ENCODE results near the gene KIAA0232.
A peak's percentile ranks its signal among the peaks of the same experiment; 100 is the strongest.

The KIAA0232 gene

GRCh38 chr4:6847178-6847577, 64.7 kb downstream of the KIAA0232 start:
- DNase-seq (ENCODE audit: low read depth) = no peak

GRCh38 chr4:6848717-6849305, 66.3 kb downstream of the KIAA0232 start:
- peak; percentile 15 for DNase-seq (ENCODE audit: low read depth)

- DNase-seq (ENCODE audit: low read depth) = no peak
Observed at GRCh38 chr4:6849691-6850090, 67.2 kb downstream of the KIAA0232 start.

GRCh38 chr4:6851431-6851830, 68.9 kb downstream of the KIAA0232 start:
- DNase-seq (ENCODE audit: low read depth) = no peak

- DNase-seq (ENCODE audit: low read depth) = no peak
Observed at GRCh38 chr4:6851962-6852361, 69.4 kb downstream of the KIAA0232 start.

- no peak for DNase-seq (ENCODE audit: low read depth)
Observed at GRCh38 chr4:6852582-6852981, 70.1 kb downstream of the KIAA0232 start.

GRCh38 chr4:6854098-6854744, 71.7 kb downstream of the KIAA0232 start:
- DNase-seq (ENCODE audit: low read depth) = no peak

- peak; percentile 85 for DNase-seq (ENCODE audit: low read depth)
Observed at GRCh38 chr4:6855692-6856297, 73.3 kb downstream of the KIAA0232 start.

- DNase-seq (ENCODE audit: low read depth) = peak; percentile 46
Observed at GRCh38 chr4:6856391-6856790, 73.9 kb downstream of the KIAA0232 start.

- DNase-seq (ENCODE audit: low read depth) = peak; percentile 77
Observed at GRCh38 chr4:6857009-6857882, 74.7 kb downstream of the KIAA0232 start.

GRCh38 chr4:6858997-6859396, 76.5 kb downstream of the KIAA0232 start:
- no peak for DNase-seq (ENCODE audit: low read depth)

- DNase-seq (ENCODE audit: low read depth) = no peak
Observed at GRCh38 chr4:6859543-6859942, 77.0 kb downstream of the KIAA0232 start.

GRCh38 chr4:6868386-6868785, 85.9 kb downstream of the KIAA0232 start:
- no peak for DNase-seq (ENCODE audit: low read depth)

- DNase-seq (ENCODE audit: low read depth) = no peak
Observed at GRCh38 chr4:6869944-6870343, 87.4 kb downstream of the KIAA0232 start.

GRCh38 chr4:6873291-6873690, 90.8 kb downstream of the KIAA0232 start:
- no peak for DNase-seq (ENCODE audit: low read depth)

GRCh38 chr4:6873792-6874461, 91.4 kb downstream of the KIAA0232 start:
- peak; percentile 37 for DNase-seq (ENCODE audit: low read depth)

- no peak for DNase-seq (ENCODE audit: low read depth)
Observed at GRCh38 chr4:6874981-6875380, 92.5 kb downstream of the KIAA0232 start.

- no peak for DNase-seq (ENCODE audit: low read depth)
Observed at GRCh38 chr4:6875431-6875831, 92.9 kb downstream of the KIAA0232 start.

GRCh38 chr4:6876440-6876839, 93.9 kb downstream of the KIAA0232 start:
- peak; percentile 67 for DNase-seq (ENCODE audit: low read depth)

- no peak for DNase-seq (ENCODE audit: low read depth)
Observed at GRCh38 chr4:6877067-6877466, 94.5 kb downstream of the KIAA0232 start.

GRCh38 chr4:6878451-6879059, 96.0 kb downstream of the KIAA0232 start:
- DNase-seq (ENCODE audit: low read depth) = no peak

- no peak for DNase-seq (ENCODE audit: low read depth)
Observed at GRCh38 chr4:6880691-6881090, 98.2 kb downstream of the KIAA0232 start.

Data from fibroblast of gingiva (primary cell).